GM21619 (cell line): ENCODE results near the gene SOAT1.
"Not testable (repeated sequence)": the region's sequence is repeated elsewhere in the genome, so short reads cannot be mapped to it uniquely, and the experiment has no call there.

Source experiments
- ATAC-seq: cut with Tn5 transposase; IDR thresholded peaks from one replicate; pipeline ENCODE4 v1.9.1; 2021; ENCODE audit not compliant: unreplicated experiment

The SOAT1 gene

DNA sequence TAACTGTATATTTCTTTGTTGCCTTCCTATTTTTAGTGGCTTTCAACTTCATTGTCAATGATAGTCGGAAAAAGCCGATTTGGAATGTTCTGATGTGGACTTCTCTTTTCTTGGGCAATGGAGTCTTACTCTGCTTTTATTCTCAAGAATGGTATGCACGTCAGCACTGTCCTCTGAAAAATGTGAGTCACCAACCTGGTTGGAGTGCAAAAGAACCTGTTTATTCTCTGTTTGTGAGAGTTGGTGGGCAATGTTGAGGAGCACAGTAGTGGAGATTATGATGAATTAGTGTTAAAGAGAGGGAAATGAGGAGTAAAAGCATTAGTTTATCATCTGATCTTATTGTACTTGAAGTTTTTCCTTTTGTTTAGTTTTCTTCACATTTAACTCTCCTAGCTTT lies 57.7 kb downstream of the SOAT1 start:
- ATAC-seq: no peak

DNA sequence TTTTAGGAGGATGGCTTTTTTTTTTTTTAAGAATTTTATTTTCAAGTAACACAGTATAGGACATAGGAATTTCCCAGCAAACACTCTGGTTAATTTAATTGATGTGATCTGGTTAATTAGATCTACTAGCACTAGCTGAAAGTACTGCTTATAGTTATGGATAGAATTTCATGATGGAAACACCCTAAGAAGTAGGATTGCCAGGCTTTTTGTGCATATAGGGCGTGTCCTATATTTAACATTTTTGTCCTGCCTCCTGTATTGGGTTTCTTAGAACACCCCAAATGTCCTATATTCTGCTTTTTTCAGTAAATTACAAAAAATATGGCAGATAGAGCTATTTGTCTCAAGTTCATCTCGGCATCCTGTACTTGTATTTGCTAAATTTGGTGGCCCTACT lies 58.6 kb downstream of the SOAT1 start:
- no peak for ATAC-seq

DNA sequence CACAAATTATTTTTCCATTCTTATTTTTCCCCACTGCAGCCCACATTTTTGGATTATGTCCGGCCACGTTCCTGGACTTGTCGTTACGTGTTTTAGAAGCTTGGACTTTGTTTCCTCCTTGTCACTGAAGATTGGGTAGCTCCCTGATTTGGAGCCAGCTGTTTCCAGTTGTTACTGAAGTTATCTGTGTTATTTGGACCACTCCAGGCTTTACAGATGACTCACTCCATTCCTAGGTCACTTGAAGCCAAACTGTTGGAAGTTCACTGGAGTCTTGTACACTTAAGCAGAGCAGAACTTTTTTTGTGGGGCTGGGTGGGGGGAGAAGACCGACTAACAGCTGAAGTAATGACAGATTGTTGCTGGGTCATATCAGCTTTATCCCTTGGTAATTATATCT lies 59.9 kb downstream of the SOAT1 start:
- ATAC-seq: no peak

DNA sequence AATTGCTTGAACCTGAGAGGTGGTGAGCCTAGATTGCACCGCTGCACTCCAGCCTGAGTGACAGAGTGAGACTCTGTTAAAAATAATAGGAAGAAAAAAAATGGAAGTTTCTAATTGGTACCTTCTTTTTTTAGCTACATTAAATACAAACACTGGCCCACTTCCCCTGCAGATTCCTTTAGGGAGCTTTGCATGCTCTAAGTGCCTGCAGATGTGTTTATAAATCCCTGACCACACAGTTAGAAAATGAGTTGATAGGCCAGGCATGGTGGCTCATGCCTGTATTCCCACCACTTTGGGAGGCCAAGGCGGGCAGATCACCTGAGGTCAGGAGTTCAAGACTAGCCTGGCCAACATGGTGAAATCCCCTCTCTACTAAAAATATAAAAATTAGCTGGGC lies 68.0 kb downstream of the SOAT1 start:
- ATAC-seq: not testable (repeated sequence)

DNA sequence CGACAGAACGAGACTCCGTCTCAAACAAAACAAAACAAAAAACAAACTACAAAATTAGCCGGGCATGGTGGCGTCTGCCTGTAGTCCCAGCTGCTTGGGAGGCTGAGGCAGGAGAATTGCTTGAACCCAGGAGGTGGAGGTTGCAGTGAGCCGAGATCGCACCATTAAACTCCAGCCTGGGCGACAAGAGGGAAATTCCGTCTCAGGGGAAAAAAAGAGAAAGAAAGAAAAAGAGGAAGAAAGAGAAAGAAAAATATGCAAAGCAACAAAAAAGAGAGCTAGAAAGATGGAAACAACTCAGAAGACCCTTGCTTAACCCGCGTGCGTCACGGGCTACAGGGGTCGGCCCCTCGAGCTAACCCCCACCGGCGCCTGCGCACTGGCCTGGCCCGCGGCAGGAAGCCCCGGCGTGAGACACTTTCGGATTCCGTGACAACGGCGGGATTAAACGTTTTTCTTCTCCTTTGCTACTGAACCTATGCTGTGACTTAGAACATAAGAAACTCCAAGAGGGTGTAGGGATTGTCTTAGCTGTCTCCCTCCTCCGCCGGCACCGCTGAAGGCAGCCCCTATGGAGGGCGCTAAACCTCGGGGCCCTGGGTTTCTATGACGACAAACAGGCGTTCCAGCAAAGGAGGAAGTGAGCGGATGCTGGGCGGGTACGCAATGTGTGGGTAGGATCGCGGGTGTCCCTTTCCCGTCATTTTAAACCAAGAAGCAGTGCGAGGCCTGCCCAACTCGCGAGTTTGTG lies 71.9 kb downstream of the SOAT1 start, which contains the start of gene AXDND1:
Gene AXDND1, plus strand, starts transcription at position 630 of the 751 bp plus-strand sequence. CDS start 539 bp downstream, outside the sequence.
- peak; percentile 98 for ATAC-seq

DNA sequence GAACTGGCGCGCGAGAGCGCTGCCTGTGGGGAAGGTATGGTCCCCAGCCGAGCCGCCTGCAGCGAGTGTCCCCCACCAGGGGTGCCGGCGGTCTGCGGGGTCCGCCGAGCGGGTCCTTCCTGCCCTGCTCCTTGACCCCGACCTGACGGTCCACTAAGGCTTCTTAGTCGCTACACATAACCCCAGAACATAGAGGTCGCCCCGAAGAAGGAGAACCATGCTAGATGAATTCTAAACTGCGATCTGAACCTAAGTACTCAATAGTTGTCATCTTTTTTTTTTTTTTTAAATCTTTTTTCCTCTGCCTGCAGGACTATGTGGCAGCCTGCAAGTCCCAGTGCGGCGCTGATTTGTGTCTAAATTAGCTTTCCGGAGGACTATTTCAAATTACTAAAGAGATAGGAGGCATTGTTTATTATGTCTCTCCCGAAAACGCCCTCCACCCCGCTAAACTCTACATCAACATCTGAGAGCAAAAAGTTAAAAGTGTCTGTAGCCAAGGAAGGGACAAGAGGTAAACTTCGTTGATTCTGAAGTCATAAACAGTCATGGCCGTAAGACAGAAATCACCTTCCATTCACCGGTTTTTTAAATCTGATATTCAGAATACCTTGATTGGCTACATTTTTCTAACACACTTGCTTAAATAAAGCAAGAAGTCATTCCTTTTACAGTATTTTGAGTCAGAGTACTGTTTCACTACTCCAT lies 72.7 kb downstream of the SOAT1 start:
- peak; percentile 23 for ATAC-seq

DNA sequence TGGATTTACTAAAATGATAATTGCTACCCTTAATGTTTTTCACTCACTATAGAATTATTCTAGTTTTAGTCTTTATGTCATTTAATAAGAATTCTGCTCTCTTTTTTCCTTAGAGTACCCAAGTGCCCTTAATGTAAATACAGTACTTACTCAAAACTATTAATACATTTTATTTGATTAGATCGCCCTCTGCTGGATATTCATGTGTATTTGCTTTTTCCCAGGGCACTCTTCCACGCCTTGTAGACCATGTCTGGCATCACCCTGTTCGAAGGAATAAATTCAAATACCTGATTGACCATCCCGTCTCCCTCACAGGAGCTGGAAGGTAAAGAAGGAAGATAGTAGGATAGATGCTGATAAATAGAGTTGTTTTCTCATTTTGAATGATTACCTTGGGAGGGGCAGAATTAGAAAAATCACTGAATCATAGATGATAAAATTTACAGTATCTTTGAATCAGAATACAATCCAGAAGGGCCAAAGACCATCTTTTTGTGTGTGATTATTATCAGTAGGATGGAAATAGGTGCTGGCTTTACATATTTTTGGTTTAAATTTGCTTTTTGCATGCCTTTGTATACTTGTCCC lies 76.2 kb downstream of the SOAT1 start:
- ATAC-seq: no peak

DNA sequence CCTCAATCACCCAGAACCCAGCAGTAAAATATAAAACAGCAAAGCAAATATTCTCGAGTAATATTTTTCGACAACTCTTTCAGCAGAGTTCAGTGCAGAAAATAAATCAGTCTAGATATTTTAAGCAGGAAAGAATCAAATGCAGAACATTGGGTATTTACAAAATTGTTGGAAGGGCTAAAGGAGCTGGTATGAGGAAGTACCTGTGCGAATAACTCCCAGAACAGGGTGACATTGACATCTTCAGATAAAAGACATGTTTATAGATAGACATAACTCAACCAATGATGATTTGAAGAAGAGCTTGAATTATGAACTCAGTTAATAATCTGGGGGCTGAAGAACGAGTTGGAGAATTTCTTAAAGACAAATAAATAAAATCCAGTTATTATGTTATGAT lies 78.6 kb downstream of the SOAT1 start:
- no peak for ATAC-seq

DNA sequence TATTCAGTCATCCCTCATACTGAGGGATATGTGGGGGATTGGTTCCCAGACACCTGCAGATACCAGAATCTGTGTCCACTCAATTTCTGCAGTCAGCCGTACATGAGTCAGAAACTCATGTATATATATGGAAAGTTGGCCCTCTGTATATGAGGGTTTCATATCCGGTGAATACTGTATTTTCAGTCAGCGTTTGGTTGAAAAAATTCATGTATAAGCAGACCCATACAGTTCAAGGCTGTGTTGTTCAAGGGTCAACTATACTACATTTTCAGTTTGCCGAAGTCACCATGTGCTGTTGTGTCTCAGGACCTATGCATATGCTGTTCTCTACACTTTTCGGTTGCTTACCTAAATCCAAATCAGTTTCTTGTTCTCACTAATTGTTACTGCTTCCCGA lies 82.6 kb downstream of the SOAT1 start:
- ATAC-seq: no peak

DNA sequence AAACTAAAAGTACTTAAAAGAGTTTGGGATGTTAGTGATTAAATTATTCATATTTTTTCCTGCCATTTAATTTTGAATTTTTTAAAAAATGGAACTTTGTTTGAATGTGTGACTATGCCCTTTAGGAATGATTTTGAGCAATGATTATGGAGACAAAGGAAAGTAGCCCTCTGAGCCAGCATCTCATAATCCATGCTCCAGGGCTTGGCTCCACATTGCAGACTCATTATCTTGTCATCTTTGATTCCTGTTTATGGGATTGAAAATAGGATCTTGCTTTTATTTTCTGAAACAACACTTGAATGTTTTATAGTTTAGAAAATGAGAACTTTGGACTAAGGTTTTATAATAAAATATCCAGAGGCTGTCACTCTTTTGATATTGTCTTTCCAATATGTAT lies 86.7 kb downstream of the SOAT1 start:
- no peak for ATAC-seq

DNA sequence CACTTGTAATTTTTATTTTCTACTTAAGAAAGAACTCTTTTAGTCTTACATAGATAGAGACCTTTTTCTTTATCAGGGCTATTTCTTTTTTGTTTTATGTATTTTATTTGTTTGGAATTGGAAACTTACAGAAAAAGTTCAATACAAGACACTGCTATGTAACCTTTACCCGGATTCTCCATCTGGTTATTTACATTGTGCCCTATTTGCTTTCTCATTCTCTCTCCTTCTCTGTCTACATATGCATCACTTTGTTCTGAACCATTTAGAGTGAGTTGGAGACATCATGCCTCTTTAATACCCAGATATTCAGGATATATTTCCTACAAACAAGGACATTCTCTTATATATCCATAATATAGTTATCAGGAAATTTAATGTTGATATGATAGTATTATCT lies 90.4 kb downstream of the SOAT1 start:
- no peak for ATAC-seq

DNA sequence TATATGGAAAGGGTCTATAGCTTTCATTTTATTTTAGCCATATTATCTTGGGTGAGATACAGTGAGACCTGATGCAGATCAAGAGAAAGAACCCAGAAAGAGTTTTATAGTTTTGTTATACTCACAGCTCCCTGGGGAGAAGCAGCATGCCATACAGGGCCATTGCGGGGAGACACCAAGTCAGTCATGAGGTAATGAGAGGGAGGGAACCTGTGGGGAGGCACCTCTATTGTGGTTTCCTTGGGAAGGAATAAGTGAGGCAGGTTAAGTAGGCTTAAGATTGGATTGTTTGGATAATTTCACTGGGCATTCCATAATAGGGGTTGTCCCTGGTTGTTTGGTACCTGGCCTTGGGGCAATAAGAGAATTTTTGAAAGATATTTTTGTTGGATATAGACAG lies 91.9 kb downstream of the SOAT1 start:
- ATAC-seq: no peak

DNA sequence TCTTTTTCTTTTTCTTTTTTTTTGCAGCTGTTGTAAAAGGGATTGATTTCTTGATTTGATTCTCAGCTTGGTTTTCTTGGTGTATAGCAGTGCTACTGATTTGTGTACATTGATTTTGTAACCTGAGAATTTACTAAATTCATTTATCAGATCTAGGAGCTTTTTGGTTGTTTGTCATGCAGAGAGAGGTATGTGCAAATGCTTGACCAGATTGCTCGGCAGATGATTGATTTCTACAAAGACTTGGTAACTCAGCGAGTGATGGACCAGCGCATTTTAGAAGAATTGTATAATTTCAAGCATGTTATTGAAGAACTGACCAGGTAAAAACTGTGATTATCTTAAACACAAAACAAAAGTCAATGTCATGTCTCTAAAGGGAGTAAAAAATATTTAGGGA lies 100.1 kb downstream of the SOAT1 start:
- ATAC-seq: no peak

DNA sequence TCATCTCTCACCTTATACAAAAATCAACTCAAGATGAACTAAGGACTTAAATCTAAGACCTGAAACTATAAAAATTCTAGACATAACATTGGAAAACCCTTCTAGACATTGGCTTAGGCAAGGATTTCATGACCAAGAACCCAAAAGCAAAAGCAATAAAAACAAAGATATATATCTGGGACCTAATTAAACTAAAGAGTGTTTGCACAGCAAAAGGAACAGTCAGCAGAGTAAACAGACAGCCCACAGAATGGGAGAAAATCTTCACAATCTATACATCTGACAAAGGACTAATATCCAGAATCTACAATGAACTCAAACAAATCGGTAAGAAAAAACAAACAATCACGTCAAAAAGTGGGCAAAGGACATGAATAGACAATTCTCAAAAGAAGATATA lies 105.8 kb downstream of the SOAT1 start:
- ATAC-seq: not testable (repeated sequence)
